Subcutaneous abdominal adipose tissue (tissue), 5 donors: ENCODE measurements around the gene ZCCHC14.
"Not testable (repeated sequence)": the region's sequence is repeated elsewhere in the genome, so short reads cannot be mapped to it uniquely, and the experiment has no call there.

Source experiments
- H3K27ac ChIP-seq: one replicate; pipeline ENCODE4 v1.7.0; 2013; ENCODE audit warnings: low read depth, mild to moderate bottlenecking, inconsistent platforms, low read length, moderate library complexity
- H3K27me3 ChIP-seq, 5 donors: one replicate each; pipeline ENCODE4 v1.7.0; 2013; ENCODE audit warnings: low read length in 5 of 5, inconsistent platforms in 1 of 5; ENCODE audit not compliant: control insufficient read depth in 5 of 5, insufficient read depth in 4 of 5
- H3K36me3 ChIP-seq, 5 donors: one replicate each; pipeline ENCODE4 v1.7.0; 2013; ENCODE audit warnings: low read length in 5 of 5; ENCODE audit not compliant: control insufficient read depth in 5 of 5, insufficient read depth in 5 of 5
- H3K4me1 ChIP-seq, 5 donors: one replicate each; pipeline ENCODE4 v1.7.0; 2013; ENCODE audit warnings: low read length in 5 of 5, mild to moderate bottlenecking in 3 of 5, moderate library complexity in 1 of 5; ENCODE audit not compliant: control insufficient read depth in 5 of 5, insufficient read depth in 5 of 5
- H3K4me3 ChIP-seq, 5 donors: one replicate each; pipeline ENCODE4 v1.7.0; 2013; ENCODE audit warnings: low read length in 5 of 5, low read depth in 1 of 5
- H3K9ac ChIP-seq, 5 donors: one replicate each; pipeline ENCODE4 v1.7.0; 2013; ENCODE audit warnings: low read length in 5 of 5, mild to moderate bottlenecking in 4 of 5, moderate library complexity in 3 of 5
- H3K9me3 ChIP-seq, 5 donors: one replicate each; pipeline ENCODE4 v1.7.0; 2013; ENCODE audit warnings: low read length in 5 of 5; ENCODE audit not compliant: control insufficient read depth in 5 of 5
- donor health status: healthy.
- donor health status: healthy.
- donor health status: healthy.
- donor health status: healthy.
- donor health status: healthy.

Gene ZCCHC14

DNA sequence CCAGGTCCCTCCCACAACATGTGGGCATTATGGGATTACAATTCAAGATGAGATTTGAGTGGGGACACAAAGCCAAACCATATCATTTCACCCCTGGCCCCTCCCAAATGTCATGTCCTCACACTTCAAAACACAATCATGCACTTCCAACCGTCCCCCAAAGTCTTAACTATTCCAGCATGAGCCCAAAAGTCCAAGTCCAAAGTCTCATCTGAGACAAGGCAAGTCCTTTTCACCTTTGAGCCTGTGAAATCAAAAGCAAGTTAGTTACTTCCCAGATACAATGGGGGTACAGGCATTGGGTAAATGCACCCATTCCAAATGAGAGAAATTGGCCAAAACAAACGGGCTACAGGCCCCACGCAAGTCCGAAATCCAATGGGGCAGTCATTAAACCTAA is 17.0 kb upstream of the ZCCHC14 start:
- H3K27ac ChIP-seq, H3K9me3 ChIP-seq, H3K4me3 ChIP-seq, H3K9ac ChIP-seq, H3K36me3 ChIP-seq: not testable (repeated sequence)
- H3K27me3 ChIP-seq = peaks cover 0 to 19% (median 0%) of the 10 kb centered on the region in 5 donors
- peaks cover 0 to 13% (median 4%) of the 10 kb centered on the region in 5 donors for H3K4me1 ChIP-seq

DNA sequence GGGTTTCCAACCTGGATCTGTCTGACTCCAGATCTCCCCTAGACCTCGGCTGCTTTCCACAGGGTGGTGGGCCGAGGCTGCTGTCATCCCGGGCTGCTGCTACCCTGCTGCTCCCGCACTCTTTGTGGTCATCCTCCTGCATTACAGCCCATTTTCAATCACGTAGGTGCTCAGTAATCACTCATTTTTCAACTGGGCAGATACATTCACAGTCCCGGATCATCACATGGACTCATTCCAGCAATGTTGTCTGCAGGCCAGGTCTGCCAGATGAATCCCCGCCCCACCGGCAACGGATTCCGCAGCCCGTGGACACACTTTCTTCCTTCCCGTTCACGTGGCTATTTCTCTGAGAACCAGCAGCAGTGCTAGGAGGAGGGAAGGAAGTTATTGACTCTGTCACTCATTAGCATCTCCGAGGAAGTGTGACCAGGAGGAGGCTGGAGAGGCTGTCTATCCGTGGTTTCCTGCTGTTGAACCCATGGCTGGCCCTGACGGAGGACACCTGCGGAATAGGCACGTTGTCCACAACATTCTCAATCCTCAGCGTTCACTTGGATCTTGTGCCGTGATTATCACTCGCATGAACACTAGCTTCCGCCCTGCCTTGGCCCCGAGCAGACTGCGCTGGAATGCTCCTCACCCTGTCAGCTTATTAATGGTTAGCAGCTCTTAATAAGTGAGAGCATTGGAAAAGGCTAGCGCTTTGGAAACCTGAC is 14.7 kb upstream of the ZCCHC14 start:
- no peak overlapping the region for H3K27ac ChIP-seq
- no peaks in the 10 kb centered on the region for H3K36me3 ChIP-seq
- no peaks in the 10 kb centered on the region for H3K9me3 ChIP-seq
- H3K4me1 ChIP-seq = peaks cover 0 to 13% (median 4%) of the 10 kb centered on the region in 5 donors
- no peak overlapping the region for H3K9ac ChIP-seq
- H3K27me3 ChIP-seq = peaks cover 0 to 19% (median 0%) of the 10 kb centered on the region in 5 donors
- peak overlapping the region in 4 of 5 donors; percentile 10 to 46 (median 28) for H3K4me3 ChIP-seq

DNA sequence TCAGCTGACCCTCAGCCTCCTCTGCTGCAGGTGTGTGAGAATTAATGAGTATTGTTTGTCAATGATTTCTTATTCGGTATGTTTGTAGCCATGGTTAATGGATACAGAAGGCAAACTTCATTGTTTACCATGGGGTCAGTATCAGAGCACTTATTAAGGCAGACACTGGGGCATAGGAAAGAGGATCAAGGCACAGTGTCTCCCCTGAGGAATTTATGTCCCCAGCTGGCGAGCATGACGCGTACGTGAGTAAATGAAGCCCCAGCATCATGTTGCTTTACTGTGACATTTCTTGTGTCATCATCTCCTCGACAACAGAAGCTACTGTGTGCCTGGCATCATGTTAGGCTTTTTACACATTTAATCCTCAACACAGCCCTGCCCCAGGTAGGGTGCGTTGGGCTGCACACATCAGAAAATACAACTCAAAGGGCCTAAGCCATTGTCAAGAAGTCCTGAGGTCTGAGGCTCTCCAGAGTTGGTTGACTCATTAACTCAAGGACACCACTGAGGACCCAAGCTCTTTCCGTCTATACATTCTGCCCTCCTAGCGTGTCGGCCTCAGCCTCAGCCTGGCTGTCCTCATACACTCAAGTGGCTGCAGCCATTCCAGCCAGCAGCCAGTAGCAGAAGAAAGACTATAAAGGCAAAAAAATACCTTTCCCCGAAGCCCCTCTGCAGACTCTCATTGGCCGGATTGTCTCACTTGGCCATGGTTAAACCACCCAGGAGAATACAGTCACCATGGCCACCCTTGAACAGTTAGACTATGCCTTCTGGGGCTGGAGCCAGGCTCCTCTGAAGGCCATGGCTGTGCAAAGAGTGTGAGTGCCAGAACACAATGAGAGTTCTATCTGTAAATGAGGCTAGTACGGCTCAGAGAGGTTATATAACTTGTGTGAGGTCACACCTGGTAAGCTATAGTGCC is 13.9 kb upstream of the ZCCHC14 start:
- peak overlapping the region in 1 of 5 donors; percentile 46 for H3K4me3 ChIP-seq
- H3K4me1 ChIP-seq = peaks cover 0 to 13% (median 4%) of the 10 kb centered on the region in 5 donors
- no peaks in the 10 kb centered on the region for H3K9me3 ChIP-seq
- H3K9ac ChIP-seq = no peak overlapping the region
- H3K27me3 ChIP-seq = peaks cover 0 to 19% (median 0%) of the 10 kb centered on the region in 5 donors
- no peak overlapping the region for H3K27ac ChIP-seq
- no peaks in the 10 kb centered on the region for H3K36me3 ChIP-seq

DNA sequence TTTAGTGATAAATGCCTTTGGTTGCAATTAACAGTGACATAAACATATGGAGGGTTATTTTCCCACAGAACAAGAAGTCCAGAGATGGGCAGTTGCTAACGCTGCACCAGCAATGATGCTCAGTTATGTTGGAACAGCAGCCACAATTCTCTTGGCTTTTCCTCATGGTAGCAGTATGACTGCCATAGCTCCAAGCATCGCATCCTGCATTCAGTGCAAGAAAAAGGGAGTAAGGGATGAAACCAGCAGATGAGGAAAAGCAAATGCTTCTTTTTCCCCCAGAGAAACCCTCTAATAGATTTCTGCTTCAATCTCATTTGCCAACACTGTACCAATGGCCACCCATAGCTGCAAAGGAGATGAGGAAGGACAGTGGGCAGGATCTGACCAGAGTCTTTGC is 13.0 kb upstream of the ZCCHC14 start:
- Histone ChIP-seq H3K27ac (no peak overlapping the region), H3K27me3 (peaks cover 0 to 19% (median 0%) of the 10 kb centered on the region in 5 donors), H3K36me3 (no peaks in the 10 kb centered on the region), H3K9me3 (no peaks in the 10 kb centered on the region), H3K4me3 (no peak overlapping the region), H3K9ac (no peak overlapping the region), H3K4me1 (peaks cover 0 to 13% (median 4%) of the 10 kb centered on the region in 5 donors)

DNA sequence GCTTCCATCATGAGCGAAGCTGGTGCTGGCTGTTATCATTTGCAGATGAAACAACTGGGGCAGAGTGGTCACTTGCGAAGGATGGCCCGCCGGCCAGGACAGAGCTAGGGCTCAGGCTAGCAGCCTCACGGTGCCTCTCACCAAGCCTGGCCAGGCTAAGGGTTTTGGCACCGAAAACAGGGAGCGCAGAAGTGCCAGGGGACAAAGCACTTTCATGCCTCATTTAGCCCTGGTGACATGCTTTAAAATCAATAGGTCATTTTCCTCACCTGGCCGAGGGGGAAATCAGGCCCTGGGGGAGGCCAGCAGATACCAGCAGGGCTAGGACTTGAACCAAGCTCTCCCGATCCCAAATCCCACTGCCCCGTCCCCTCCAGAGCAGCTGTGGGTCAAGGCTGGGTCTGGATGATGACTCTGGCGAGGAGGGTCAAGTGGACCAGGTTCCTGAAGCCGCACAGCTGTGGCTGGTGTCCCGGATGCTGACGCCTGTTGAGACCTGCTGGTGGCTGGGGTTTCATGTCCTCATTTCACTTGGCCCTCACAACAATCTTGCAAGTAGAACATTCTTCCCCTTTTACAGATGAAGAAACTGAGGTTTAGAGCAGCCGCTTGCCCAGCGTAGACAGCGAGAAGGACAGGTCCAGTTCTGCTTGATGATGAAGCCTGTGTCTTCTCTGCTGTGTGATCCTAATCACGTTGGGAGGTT is 10.6 kb upstream of the ZCCHC14 start:
- not testable (repeated sequence) for H3K9me3 ChIP-seq, H3K9ac ChIP-seq, H3K4me3 ChIP-seq, H3K27ac ChIP-seq, H3K36me3 ChIP-seq
- H3K4me1 ChIP-seq = peaks cover 0 to 13% (median 4%) of the 10 kb centered on the region in 5 donors
- peaks cover 0 to 19% (median 0%) of the 10 kb centered on the region in 5 donors for H3K27me3 ChIP-seq

DNA sequence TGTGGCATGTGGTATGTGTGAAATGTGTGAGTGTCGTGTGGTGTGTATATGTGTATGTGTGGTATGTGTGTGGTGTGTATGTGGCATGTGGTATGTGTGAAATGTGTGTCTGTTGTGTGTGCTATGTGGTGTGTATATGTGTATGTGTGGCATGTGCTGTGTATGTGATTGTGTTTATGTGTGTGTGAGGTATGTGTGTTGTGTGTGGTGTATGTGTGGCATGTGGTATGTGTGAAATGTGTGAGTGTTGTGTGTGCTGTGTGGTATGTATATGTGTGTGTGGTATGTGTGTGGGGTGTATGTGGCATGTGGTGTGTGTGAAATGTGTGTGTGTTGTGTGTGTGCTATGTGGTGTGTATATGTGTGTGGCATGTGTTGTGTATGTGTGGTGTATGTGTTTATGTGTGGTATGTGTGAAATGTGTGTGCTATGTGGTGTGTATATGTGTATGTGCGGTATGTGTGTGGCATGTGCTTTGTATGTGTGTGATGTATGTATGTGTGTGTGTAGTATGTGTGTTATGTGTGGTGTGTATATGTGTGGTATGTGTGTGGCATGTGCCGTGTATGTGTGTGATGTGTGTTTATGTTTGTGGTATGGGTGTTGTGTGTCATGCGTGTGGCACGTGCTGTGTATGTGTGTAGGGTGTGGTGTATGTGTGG is 9.6 kb upstream of the ZCCHC14 start:
- Histone ChIP-seq H3K9me3 (no peaks in the 10 kb centered on the region), H3K36me3 (no peaks in the 10 kb centered on the region), H3K27me3 (peaks cover 0 to 13% (median 0%) of the 10 kb centered on the region in 5 donors), H3K9ac (no peak overlapping the region), H3K4me3 (no peak overlapping the region), H3K4me1 (peaks cover 0 to 5% (median under 1%) of the 10 kb centered on the region in 5 donors), H3K27ac (no peak overlapping the region)

DNA sequence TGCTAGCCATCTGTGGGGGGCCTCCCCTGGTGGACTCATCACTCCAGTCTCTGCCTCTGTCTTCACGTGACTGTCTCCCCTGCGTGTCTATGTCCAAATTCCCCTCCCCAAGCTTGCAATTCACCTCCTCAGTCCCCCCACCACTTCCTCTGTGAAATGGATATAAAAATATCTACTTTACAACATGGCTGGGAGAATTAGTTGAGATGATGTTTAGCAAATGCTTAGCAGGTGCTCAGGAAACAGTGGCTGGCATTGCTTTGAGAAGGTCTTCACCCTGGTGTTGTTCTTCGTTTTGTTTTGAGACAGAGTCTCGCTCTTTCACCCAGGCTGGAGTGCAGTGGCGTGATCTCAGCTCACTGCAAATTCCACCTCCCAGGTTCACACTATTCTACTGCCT is 8.3 kb upstream of the ZCCHC14 start:
- Histone ChIP-seq H3K9ac (no peak overlapping the region), H3K27ac (no peak overlapping the region), H3K4me3 (no peak overlapping the region), H3K9me3 (no peaks in the 10 kb centered on the region), H3K36me3 (no peaks in the 10 kb centered on the region), H3K4me1 (peaks cover 0 to 7% (median 0%) of the 10 kb centered on the region in 5 donors), H3K27me3 (peaks cover 0 to under 1% (median 0%) of the 10 kb centered on the region in 5 donors)

DNA sequence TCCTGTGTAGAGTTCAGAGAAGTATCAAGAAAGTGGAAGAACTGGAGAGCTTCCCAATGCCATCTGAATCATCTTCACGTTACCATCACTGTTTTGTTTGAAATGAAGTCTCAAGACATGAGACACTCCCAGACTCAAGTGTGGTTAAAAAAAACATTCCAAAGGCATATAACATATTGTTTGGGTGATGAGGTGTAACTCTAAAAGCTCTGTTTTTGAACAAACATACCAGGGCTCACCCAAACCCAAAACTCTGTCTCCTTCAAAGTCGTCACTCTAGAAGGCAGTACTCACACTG is 6.3 kb upstream of the ZCCHC14 start:
- Histone ChIP-seq H3K4me3 (no peak overlapping the region), H3K36me3 (no peaks in the 10 kb centered on the region), H3K4me1 (peaks cover 0 to 7% (median 0%) of the 10 kb centered on the region in 5 donors), H3K27me3 (no peaks in the 10 kb centered on the region), H3K27ac (no peak overlapping the region), H3K9ac (no peak overlapping the region), H3K9me3 (no peaks in the 10 kb centered on the region)

DNA sequence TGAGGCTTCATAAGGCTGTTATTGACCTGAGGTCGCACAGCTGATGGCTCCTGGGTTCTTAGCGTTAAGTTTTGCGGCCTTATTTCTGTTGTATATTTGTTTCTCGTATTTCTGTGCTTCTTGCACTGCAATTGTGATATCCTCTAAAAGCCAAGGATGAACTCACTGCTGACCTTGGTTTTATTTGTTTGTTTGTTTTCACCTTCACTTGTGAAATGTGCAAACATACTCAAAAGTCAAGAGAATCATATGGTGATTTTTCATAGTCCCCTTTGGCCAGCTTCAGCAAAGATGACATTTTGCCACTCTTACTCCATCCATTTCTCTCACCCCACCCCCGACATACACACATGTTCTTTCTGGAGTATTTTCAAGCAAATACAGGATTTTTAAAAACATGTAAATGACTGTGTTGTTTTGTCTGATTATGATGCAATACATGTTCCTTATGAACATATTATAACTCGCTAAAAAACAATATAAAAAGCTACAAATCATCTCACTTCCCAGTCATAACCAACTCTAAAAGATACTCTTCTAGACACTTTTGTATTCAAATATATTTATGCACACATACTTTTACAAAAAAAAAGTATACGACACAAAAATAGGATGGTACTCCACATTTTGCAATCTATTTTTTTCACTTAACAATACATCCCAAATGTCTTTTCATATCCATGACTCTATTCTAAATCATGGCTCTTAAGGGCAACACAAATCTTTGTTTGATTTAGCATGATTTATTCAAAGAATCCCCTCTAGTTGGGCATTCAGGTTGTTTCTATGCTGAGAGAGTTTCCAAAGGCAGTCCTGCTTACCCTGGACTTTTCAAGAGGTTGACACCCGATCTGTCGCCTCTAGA is 5.7 kb upstream of the ZCCHC14 start:
- H3K27me3 ChIP-seq = no peaks in the 10 kb centered on the region
- no peak overlapping the region for H3K27ac ChIP-seq
- H3K9me3 ChIP-seq = no peaks in the 10 kb centered on the region
- H3K4me3 ChIP-seq = no peak overlapping the region
- H3K4me1 ChIP-seq = peaks cover 0 to 10% (median 3%) of the 10 kb centered on the region in 5 donors
- no peaks in the 10 kb centered on the region for H3K36me3 ChIP-seq
- no peak overlapping the region for H3K9ac ChIP-seq
